Endothelial cell (in vitro differentiated cells): Measurements from ENCODE around the gene KHDRBS1. TPM values are rescaled to one million over a fixed set of nuclear protein-coding genes. Genes with fewer than 3 reads are reported as not detected.

Source experiments
- DNase-seq: peaks from one replicate; pipeline ENCODE4 v3.0.0; 2021; ENCODE audit warnings: low spot score
- H3K27ac Mint-ChIP-seq: one replicate; pipeline ENCODE4 v1.8.0; 2021; ENCODE audit warnings: mixed read lengths, inconsistent platforms; ENCODE audit not compliant: unreplicated experiment
- H3K27me3 Mint-ChIP-seq: one replicate; pipeline ENCODE4 v1.8.0; 2021; ENCODE audit warnings: mild to moderate bottlenecking, moderate library complexity, mixed read lengths, inconsistent platforms; ENCODE audit not compliant: unreplicated experiment
- H3K36me3 Mint-ChIP-seq: one replicate; pipeline ENCODE4 v1.8.0; 2021; ENCODE audit warnings: mild to moderate bottlenecking, low read depth, mixed read lengths, inconsistent platforms; ENCODE audit not compliant: unreplicated experiment
- H3K4me1 Mint-ChIP-seq: one replicate; pipeline ENCODE4 v1.8.0; 2021; ENCODE audit warnings: mild to moderate bottlenecking, mixed read lengths, inconsistent platforms; ENCODE audit not compliant: unreplicated experiment
- H3K4me3 Mint-ChIP-seq: one replicate; pipeline ENCODE4 v1.8.0; 2021; ENCODE audit warnings: mild to moderate bottlenecking, mixed read lengths, inconsistent platforms; ENCODE audit not compliant: unreplicated experiment
- H3K9me3 Mint-ChIP-seq: one replicate; pipeline ENCODE4 v1.8.0; 2021; ENCODE audit warnings: mixed read lengths, inconsistent platforms; ENCODE audit not compliant: unreplicated experiment
- CTCF ChIP-seq: fragments of 200-600 bp; sonication (generic); IDR thresholded peaks from one replicate; pipeline ENCODE4 v1.5.0; 2021; ENCODE audit warnings: antibody characterized with exemption; ENCODE audit not compliant: unreplicated experiment
- total RNA-seq: library from RNA; stranded (reverse); fragmentation: NEBNext Ultra II Directional; extraction: Animal tissue kit (Norgen Biotek cat#: 25700); gene quantifications from one replicate; pipeline ENCODE4 v1.2.1, GENCODE V29; 2021; ENCODE audit not compliant: unreplicated experiment

KHDRBS1 gene
- total RNA-seq, 1 donor from 2014 or later, result 203 TPM

- no peak overlapping the region for H3K4me3 Mint-ChIP-seq
- peaks cover 11% of the 10 kb centered on the region for H3K36me3 Mint-ChIP-seq
- peak overlapping the region; percentile 24 for H3K27ac Mint-ChIP-seq
- peaks cover 7% of the 10 kb centered on the region for H3K27me3 Mint-ChIP-seq
- no peak for DNase-seq
- H3K9me3 Mint-ChIP-seq, result no peaks in the 10 kb centered on the region
- peaks cover 26% of the 10 kb centered on the region for H3K4me1 Mint-ChIP-seq
- no peak for TF ChIP-seq CTCF
Observed at GRCh38 chr1:32066489-32066873, 52.8 kb downstream of the KHDRBS1 start.

GRCh38 chr1:32068957-32069588, 55.4 kb downstream of the KHDRBS1 start:
- Mint-ChIP-seq H3K9me3 (no peaks in the 10 kb centered on the region), H3K4me3 (no peak overlapping the region), H3K36me3 (peaks cover 12% of the 10 kb centered on the region), H3K27ac (no peak overlapping the region), H3K4me1 (peaks cover 33% of the 10 kb centered on the region), H3K27me3 (peaks cover 11% of the 10 kb centered on the region)
- DNase-seq, result no peak
- no peak for TF ChIP-seq CTCF

- no peak for TF ChIP-seq CTCF
- H3K27me3 Mint-ChIP-seq, result peaks cover 11% of the 10 kb centered on the region
- H3K9me3 Mint-ChIP-seq, result no peaks in the 10 kb centered on the region
- DNase-seq, result no peak
- H3K36me3 Mint-ChIP-seq, result peaks cover 16% of the 10 kb centered on the region
- peaks cover 28% of the 10 kb centered on the region for H3K4me1 Mint-ChIP-seq
- peak overlapping the region; percentile 93 for H3K27ac Mint-ChIP-seq
- peak overlapping the region; percentile 91 for H3K4me3 Mint-ChIP-seq
Observed at GRCh38 chr1:32071758-32072621, 58.3 kb downstream of the KHDRBS1 start.

- H3K4me1 Mint-ChIP-seq, result peaks cover 34% of the 10 kb centered on the region
- H3K27ac Mint-ChIP-seq, result peak within 1 kb of the TSS; percentile 93
- no peak for TF ChIP-seq CTCF
- peak within 1 kb of the TSS; percentile 91 for H3K4me3 Mint-ChIP-seq
- H3K27me3 Mint-ChIP-seq, result peaks cover 11% of the 10 kb centered on the region
- no peaks in the 10 kb centered on the region for H3K9me3 Mint-ChIP-seq
- peaks cover 24% of the 10 kb centered on the region for H3K36me3 Mint-ChIP-seq
- DNase-seq, result peak; percentile 91
Observed at GRCh38 chr1:32072622-32073298, 59.1 kb downstream of the KHDRBS1 start, which contains the start of gene TMEM39B. TMEM39B (plus strand) TSS chr1:32072939; CDS start chr1:32073048, 109 bp downstream.
